ENCODE results near the gene CCDC33.

The CCDC33 gene

DNA sequence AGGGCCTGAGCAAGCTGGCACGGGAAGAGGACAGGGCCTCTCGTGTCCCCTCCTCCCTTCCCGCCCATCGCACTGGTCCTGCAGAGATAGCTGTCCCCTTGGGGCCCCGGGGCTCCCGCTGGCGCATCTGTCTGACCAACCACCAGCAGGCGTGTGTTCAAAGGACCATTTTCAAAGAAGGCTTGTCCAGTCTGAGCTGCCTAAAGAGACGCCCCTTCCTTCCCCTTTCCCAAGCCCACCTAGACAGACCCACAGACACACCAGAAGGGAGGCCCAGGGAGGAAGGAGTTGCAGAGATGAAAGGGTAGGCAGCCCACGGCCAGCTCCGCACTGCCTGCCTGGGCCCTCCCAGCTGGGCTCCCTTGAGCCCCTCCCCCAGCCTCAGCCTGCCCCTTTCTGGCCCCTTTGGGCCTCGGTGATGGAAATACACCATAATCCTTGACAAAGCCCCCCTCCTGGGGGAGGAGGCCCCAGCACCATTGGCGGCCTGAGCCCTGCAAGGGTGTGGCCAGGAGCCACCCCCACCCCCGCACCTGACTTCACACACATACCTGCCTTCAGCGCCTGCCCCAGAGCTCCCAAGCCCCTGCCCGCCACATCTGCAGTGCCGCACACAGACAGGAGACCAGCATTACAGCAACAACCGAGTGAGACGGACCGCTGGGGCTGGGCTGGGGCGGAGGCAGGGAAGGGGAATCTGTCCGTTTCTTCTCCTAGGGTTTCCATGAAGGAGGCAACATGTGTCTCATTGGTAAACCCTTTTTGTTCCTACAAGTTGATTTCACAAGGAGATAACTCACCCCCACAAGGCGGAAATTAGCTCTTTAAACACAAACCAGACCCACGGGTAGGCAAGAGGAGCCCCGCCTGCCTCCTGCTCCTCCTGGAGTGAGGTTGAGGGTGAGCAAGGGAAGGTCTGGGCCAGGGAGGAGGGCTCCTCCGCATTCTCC is 33.4 kb upstream of the CCDC33 start, which contains the start of gene STRA6:
Gene STRA6 (minus strand): TSS at position 336 of the 950 bp plus-strand sequence. CDS start 520 bp downstream, outside the sequence.
- TF ChIP-seq, protein P1, sequence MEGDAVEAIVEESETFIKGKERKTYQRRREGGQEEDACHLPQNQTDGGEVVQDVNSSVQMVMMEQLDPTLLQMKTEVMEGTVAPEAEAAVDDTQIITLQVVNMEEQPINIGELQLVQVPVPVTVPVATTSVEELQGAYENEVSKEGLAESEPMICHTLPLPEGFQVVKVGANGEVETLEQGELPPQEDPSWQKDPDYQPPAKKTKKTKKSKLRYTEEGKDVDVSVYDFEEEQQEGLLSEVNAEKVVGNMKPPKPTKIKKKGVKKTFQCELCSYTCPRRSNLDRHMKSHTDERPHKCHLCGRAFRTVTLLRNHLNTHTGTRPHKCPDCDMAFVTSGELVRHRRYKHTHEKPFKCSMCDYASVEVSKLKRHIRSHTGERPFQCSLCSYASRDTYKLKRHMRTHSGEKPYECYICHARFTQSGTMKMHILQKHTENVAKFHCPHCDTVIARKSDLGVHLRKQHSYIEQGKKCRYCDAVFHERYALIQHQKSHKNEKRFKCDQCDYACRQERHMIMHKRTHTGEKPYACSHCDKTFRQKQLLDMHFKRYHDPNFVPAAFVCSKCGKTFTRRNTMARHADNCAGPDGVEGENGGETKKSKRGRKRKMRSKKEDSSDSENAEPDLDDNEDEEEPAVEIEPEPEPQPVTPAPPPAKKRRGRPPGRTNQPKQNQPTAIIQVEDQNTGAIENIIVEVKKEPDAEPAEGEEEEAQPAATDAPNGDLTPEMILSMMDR (IDR thresholded peaks at IDR 0.05; ENCODE audit: extremely low read depth, missing control alignments): no peak
- DNase-seq (ENCODE audit: low spot score): no peak

DNA sequence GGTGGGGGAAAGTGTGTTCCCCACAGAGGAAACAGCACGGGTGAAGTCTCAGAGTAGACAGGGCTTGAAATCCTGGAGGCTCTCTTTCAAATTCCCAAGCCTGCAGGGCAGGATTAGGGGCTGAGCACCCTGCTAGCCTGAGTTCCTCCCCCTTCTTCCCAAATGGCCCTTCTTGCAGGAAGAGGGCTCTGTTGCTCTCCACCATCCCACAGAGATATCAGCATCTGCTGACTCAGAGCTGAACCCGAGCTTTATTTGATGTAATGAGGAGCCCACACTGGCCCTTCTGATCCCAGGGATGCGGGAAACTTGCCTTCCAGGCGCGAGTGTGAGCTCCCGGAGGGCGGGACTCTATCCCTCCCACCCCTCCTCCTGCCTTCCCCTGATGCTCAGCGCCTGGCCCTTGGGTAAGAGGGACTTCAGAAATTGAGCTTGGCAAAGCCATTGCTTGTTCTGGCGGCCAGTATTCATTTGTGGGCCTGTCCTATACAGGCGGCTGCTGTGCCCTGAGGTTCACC is 32.2 kb upstream of the CCDC33 start:
- DNase-seq (ENCODE audit: low spot score): no peak
- TF ChIP-seq, protein P1 (IDR thresholded peaks at IDR 0.05; ENCODE audit: extremely low read depth, missing control alignments): no peak

DNA sequence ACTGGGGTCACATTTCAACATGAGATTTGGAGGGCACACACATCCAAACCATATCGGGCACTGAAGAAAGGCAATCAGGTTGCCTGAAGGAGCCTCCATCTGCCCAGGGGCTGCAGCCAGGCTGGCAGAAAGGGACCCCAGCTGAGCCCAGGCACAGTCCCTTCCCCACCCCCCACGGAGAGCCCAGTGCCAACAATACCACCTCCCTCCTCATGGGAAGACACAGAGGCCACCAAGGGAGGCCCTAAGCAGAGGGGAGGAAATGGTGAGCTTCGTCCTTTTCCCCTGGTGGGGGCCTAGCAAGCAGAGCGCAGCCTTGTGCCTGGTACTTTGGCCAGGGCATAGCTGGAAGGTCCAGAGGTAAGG is 30.6 kb upstream of the CCDC33 start:
- DNase-seq (ENCODE audit: low spot score): no peak
- TF ChIP-seq, protein P1 (IDR thresholded peaks at IDR 0.05; ENCODE audit: extremely low read depth, missing control alignments): no peak

GRCh38 chr15:74206801-74207281 is 29.3 kb upstream of the CCDC33 start:
- no peak for DNase-seq (ENCODE audit: low spot score)
- TF ChIP-seq, protein P1 (IDR thresholded peaks at IDR 0.05; ENCODE audit: extremely low read depth, missing control alignments): no peak

DNA sequence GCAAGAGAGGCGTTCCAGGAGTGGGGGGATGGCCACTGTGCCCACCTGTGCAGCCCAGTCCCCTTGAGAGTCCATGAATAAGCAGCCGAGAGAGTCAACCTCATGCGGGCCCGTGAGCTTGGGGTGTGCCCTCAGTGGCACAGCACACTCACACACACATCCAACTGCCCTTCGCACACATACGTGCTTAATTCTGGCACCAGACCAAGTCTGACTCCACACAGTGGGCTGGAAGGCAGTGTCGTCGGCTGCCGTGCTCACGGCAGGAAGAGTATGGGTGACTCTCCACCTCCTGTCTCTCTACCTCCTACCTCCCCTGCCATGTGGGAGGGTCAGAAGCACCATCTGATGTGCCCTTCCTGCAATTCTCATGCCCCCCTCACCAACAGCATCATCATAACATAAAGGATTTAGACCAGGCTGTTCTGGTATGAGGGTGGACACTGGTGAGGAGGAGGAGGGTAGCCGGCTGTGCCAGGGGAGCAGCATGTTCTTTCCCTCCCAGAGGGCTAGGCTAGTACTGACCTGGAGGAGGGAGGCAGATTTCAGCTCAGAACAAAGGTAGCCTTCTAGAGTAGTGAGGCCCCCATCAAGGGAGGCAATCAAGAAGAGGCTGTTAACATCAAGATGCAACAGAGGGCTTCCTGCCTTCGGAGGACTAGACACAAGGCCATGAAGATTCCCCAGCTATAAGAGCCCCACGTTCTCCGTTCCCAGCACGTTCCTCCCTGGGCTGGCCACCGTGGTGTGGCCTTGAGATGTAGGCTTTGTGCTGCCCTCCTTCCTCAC is 28.3 kb upstream of the CCDC33 start:
- TF ChIP-seq, protein P1 (IDR thresholded peaks at IDR 0.05; ENCODE audit: extremely low read depth, missing control alignments): no peak

GRCh38 chr15:74208496-74208895 is 27.6 kb upstream of the CCDC33 start:
- TF ChIP-seq, protein P1 (IDR thresholded peaks at IDR 0.05; ENCODE audit: extremely low read depth, missing control alignments): no peak
- DNase-seq (ENCODE audit: low spot score): no peak

More for the DNA sequence above, 28.3 kb upstream of the CCDC33 start:
- no peak for DNase-seq (ENCODE audit: low spot score)

Measured in GM20000 (cell line).